Body of pancreas (tissue), 4 donors: ENCODE measurements around the gene PHPT1. TPM values are rescaled to one million over a fixed set of nuclear protein-coding genes. Genes with fewer than 3 reads are reported as not detected.
A peak's percentile ranks its signal among the peaks of the same experiment; 100 is the strongest.
"Not testable (repeated sequence)": the region's sequence is repeated elsewhere in the genome, so short reads cannot be mapped to it uniquely, and the experiment has no call there.

ENCODE experiments used
- ATAC-seq: fragments of 150-250 bp; one replicate; pipeline ENCODE4 v1.9.1; 2016
- DNase-seq, 4 donors: peaks; one replicate each; pipeline ENCODE4 v3.0.0-alpha.2; 2019
- H3K27ac ChIP-seq, 4 donors: fragments of 200-600 bp; sonication (generic); 1 replicate in 3 of 4; 2 replicates in 1 of 4; pipeline versions ENCODE4 v1.5.1 to v1.6.1; 2016 to 2019; ENCODE audit warnings: mild to moderate bottlenecking in 1 of 4, mixed read lengths in 1 of 4, moderate library complexity in 1 of 4
- H3K27me3 ChIP-seq, 2 donors: fragments of 200-600 bp; sonication (generic); one replicate each; pipeline ENCODE4 v1.6.0; 2016; ENCODE audit warnings: mild to moderate bottlenecking in 1 of 2
- H3K36me3 ChIP-seq, 2 donors: fragments of 200-600 bp; sonication (generic); replicated peaks in 1 of 2; 2 replicates each; pipeline ENCODE4 v1.5.1; 2016; ENCODE audit warnings: low read depth in 2 of 2; ENCODE audit not compliant: insufficient read depth in 1 of 2
- H3K4me1 ChIP-seq: fragments of 200-600 bp; sonication (generic); one replicate; pipeline ENCODE4 v1.6.0; 2016
- H3K4me3 ChIP-seq, 2 donors: fragments of 200-600 bp; sonication (generic); 1 replicate in 1 of 2; 2 replicates in 1 of 2; pipeline ENCODE4 v1.5.1; 2016 to 2019
- H3K9me3 ChIP-seq, 3 donors: fragments of 200-600 bp; sonication (generic); 1 replicate in 2 of 3; 2 replicates in 1 of 3; pipeline ENCODE4 v1.5.1; 2016
- CTCF ChIP-seq, 7 experiments: fragments of 450-650 bp in 4 of 7; fragments of 200-600 bp in 3 of 7; sonication (generic) in 3 of 7; IDR thresholded peaks; one replicate each; pipeline ENCODE4 v1.5.1; 2016 to 2019; ENCODE audit warnings: antibody characterized with exemption in 7 of 7
- POLR2A ChIP-seq, 3 donors: fragments of 450-650 bp; IDR thresholded peaks; one replicate each; pipeline ENCODE4 v1.6.1; 2016; ENCODE audit warnings: antibody characterized with exemption in 3 of 3, mild to moderate bottlenecking in 2 of 3
- WGBS, 2 donors: methylation state at CpG; one replicate each; pipeline ENCODE4 v1.1.5; 2017; 5-methylcytosine and 5-hydroxymethylcytosine counted together
- intact Hi-C: fragments of 100-400 bp; cut with DNase I; formaldehyde crosslinking; loops from one replicate; pipeline ENCODE4 v1.15.1; 2023
- total RNA-seq, 2 donors: library from RNA; depleted of rRNA; stranded (reverse); fragments of >200 nt; gene quantifications; one replicate each; pipeline ENCODE4 v1.1.0, GENCODE V29; 2016

The PHPT1 gene
- total RNA-seq, 2 donors from 2014 or later: 60.6 to 65.6 TPM

GRCh38 chr9:136838314-136839228, 10.6 kb upstream of the PHPT1 start:
- intact Hi-C loops: no loop called here
- Histone ChIP-seq H3K27ac (no peak overlapping the region), H3K27me3 (no peaks in the 10 kb centered on the region), H3K9me3 (no peaks in the 10 kb centered on the region), H3K36me3 (no peaks in the 10 kb centered on the region), H3K4me3 (no peak overlapping the region), H3K4me1 (peaks cover 37% of the 10 kb centered on the region)
- ATAC-seq (no peak), DNase-seq (no peak)
- WGBS, 2 donors: 82% methylated on average over 27 of the region's 29 CpGs; no CpG with 5 or more reads in 1 of the 2 donors
- TF ChIP-seq CTCF (IDR thresholded peaks at IDR 0.05): no peak
- TF ChIP-seq POLR2A (IDR thresholded peaks at IDR 0.05): no peak

- Histone ChIP-seq H3K4me3 (no peak overlapping the region), H3K36me3 (no peaks in the 10 kb centered on the region), H3K9me3 (no peaks in the 10 kb centered on the region), H3K27me3 (no peaks in the 10 kb centered on the region), H3K27ac (peak overlapping the region in 2 of 4 donors; percentile 76 to 89), H3K4me1 (peaks cover 45% of the 10 kb centered on the region)
- DNase-seq (no peak), ATAC-seq (no peak)
- TF ChIP-seq CTCF (IDR thresholded peaks at IDR 0.05) (no peak), POLR2A (IDR thresholded peaks at IDR 0.05) (no peak)
- intact Hi-C loops: no loop called here
- WGBS, 2 donors: 88 to 97% methylated on average over 9 to 36 of the region's 36 CpGs
These were observed 9.7 kb upstream of the PHPT1 start for GRCh38 chr9:136839229-136840139.

- intact Hi-C loops: no loop called here
- WGBS, 2 donors: 76% methylated on average over 19 to 31 of the region's 32 CpGs
- DNase-seq (no peak), ATAC-seq (no peak)
- H3K9me3 ChIP-seq: no peaks in the 10 kb centered on the region
- H3K27ac ChIP-seq: peak overlapping the region; percentile 73 to 89 (median 76)
- no peak overlapping the region for H3K4me3 ChIP-seq
- no peaks in the 10 kb centered on the region for H3K27me3 ChIP-seq
- H3K4me1 ChIP-seq: peaks cover 45% of the 10 kb centered on the region
- TF ChIP-seq POLR2A (IDR thresholded peaks at IDR 0.05) (no peak), CTCF (IDR thresholded peaks at IDR 0.05) (no peak)
- H3K36me3 ChIP-seq: no peaks in the 10 kb centered on the region
These were observed 8.9 kb upstream of the PHPT1 start for GRCh38 chr9:136840140-136840876.

GRCh38 chr9:136840877-136841645, 8.1 kb upstream of the PHPT1 start:
- DNase-seq (peak; percentile 82 to 96 (median 94)), ATAC-seq (peak; percentile 70)
- peaks cover 45% of the 10 kb centered on the region for H3K4me1 ChIP-seq
- no peaks in the 10 kb centered on the region for H3K9me3 ChIP-seq
- intact Hi-C loops: no loop called here
- WGBS, 2 donors: 37 to 68% methylated on average over 10 to 28 of the region's 28 CpGs
- H3K36me3 ChIP-seq: no peaks in the 10 kb centered on the region
- TF ChIP-seq CTCF (IDR thresholded peaks at IDR 0.05) (peak in 1 of 7 experiments; percentile 7), POLR2A (IDR thresholded peaks at IDR 0.05) (peak in 2 of 3 donors; percentile 43 to 45)
- peak overlapping the region; percentile 73 to 89 (median 76) for H3K27ac ChIP-seq
- no peak overlapping the region for H3K4me3 ChIP-seq
- no peaks in the 10 kb centered on the region for H3K27me3 ChIP-seq

- H3K4me1 ChIP-seq: peaks cover 50% of the 10 kb centered on the region
- H3K4me3 ChIP-seq, H3K27me3 ChIP-seq: not testable (repeated sequence)
These were observed 7.4 kb upstream of the PHPT1 start for GRCh38 chr9:136841646-136842379.

More at GRCh38 chr9:136841646-136842379, 7.4 kb upstream of the PHPT1 start:
- H3K36me3 ChIP-seq, H3K9me3 ChIP-seq, intact Hi-C loops: not testable (repeated sequence)
- ATAC-seq (peak; percentile 12), DNase-seq (peak; percentile 42 to 75 (median 60))
- peak overlapping the region; percentile 73 to 89 (median 76) for H3K27ac ChIP-seq
- WGBS, 2 donors: 19 to 33% methylated on average over 3 to 16 of the region's 16 CpGs
